D341Med (cell line): ENCODE results near the gene DCC.
"Not testable (repeated sequence)": the region's sequence is repeated elsewhere in the genome, so short reads cannot be mapped to it uniquely, and the experiment has no call there.

ENCODE experiments used
- DNase-seq: peaks from one replicate; pipeline ENCODE4 v3.0.0; 2012; ENCODE audit warnings: low spot score

The DCC gene

DNA sequence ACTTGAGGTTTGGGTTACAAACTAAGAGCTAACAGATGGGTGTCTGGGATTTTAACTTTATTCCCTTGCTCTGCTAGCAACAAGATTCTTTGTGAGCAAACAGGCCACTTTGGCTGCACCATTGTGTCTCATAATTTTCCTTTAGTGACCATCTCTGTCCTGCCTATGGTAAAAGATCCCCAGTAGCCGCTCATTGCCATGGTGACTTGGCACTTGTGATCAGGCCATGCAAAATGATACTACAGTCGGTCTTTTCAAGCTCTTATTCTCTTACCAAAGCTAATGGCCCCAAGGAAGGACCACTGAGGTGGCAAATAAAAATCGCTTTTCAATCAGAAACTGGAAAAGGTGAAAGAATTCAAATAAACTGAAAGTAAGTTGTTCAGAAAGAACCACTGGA, 1047.6 kb downstream of the DCC start:
- DNase-seq = no peak

DNA sequence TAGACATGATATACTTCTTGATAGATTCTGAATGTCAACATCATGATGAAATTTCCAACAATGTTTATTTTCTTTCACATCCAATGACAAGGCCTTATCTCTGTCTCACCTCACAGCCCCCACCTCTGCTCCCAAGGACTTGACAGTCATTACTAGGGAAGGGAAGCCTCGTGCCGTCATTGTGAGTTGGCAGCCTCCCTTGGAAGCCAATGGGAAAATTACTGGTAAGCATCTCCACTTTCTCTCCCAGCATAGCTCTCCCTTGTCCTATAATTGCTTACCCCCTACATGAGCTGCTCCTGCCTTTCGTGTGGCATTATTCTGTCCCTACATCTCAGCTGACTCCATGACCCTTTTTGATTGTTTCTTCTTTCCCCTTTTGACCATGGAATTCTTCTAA, 1062.7 kb downstream of the DCC start:
- no peak for DNase-seq

DNA sequence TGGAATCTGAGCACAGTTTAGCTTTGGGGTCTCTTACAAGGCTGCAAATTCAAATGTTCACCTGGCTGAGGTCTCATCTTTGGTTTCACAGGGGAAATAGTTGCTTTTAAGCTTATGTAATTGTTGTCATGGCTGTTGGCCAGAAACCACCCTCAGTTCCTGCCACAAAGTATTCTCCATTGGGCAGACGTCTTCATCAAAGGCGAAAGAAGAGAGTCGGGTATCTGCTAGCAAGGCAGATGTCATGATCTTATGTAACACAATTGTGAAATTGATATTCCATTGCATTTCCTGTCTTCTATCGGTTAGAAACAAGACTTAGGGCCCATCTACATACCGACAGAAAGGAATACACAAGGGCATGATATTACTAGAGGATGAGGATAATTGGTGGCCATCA, 1068.3 kb downstream of the DCC start:
- no peak for DNase-seq

DNA sequence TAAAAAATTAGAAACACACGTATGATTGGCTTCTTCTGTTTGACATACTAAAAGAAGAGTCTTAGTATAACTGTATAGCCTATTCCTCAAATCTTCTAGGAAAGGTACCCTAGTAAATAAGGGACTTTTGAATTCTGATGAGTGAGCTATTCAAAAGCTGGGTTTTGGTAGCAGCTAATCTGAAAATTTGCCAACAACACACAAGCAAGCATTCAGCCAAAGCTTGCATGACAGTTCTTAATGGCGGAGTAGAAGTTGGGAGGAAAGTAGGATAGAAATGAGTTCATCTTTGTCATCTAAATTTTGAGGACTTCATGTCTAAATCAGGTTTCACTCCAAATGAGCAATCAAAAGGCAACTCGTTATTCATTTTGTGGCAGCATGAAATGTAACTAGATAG, 1071.5 kb downstream of the DCC start:
- DNase-seq = no peak

DNA sequence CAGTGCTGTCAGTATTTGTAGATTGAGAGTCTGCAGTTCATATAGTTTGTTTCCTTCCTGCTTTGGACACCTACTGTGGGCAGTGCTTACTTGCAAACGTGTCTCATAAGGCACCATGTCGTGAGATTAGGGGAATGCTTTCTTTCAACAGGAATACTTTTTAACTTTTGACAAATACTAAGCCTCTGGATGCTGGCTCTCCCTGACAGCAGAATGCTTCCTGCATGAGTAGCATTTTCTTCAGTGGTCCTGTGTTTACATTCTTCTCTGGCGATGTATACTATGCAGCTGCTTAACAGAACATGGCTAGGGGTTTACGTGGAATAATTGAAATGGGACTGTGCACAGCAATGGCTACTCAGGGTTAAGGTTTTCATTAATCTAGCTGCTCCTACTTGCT, 1077.0 kb downstream of the DCC start:
- no peak for DNase-seq

DNA sequence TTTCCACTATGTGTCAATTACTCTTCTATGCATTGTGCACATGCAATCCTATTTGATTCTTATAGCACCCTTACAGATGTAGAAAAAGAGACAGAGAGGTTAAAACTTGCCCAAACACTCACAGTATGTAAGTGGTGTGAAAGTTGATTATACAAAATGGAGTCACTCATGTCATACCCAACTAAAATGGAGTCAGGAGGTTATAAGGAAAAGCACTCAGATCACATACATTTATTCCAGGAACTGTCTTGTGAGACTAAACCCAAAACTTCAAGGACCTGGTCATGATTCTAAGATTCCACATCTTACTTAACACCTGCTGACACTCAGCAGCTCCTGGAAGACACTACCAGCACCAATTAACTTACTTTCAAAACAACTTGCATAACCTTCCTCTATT, 1081.9 kb downstream of the DCC start:
- no peak for DNase-seq

DNA sequence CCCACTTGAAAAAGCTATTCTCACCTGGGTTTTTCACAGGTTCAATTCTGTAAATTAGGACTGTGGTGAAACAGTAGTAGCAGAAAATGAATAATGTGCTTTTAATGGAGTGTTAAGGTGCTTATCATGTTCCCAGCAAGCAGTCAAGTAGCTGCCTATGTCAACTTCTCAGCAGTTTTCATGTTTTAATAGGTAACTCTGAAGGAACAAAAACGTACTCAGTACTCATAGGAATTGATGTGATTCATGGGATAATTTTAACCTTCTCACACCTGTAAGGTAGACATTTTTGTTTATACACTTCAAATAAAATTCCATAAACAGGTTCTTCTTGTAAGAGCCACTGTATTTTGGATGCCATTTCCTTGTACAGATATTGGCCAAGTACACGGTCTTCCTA, 1082.9 kb downstream of the DCC start:
- DNase-seq = no peak

DNA sequence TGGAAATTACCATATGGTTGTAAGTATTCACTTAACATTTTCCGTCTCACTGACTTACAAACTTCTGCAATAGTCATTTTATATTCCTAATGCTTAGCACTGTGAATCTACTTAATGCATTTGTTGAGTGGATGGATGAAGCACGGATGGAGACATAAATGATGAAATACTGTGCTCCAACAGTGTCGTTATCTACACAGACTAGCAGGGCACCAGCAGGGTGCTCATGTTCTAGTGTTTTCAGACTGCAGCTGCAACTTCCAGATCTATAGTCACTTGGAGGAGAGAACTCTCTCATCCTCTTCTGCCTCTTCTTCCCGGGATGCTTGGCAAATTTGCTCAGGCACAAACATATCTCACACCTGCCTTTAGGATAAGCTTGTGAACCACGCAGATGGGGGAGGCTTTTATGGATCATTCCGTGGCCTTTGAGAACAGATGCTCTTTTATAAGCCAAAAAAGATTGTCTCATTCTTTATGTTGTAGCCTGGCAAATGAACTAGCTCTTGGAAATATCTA, 1086.7 kb downstream of the DCC start:
- DNase-seq = no peak

DNA sequence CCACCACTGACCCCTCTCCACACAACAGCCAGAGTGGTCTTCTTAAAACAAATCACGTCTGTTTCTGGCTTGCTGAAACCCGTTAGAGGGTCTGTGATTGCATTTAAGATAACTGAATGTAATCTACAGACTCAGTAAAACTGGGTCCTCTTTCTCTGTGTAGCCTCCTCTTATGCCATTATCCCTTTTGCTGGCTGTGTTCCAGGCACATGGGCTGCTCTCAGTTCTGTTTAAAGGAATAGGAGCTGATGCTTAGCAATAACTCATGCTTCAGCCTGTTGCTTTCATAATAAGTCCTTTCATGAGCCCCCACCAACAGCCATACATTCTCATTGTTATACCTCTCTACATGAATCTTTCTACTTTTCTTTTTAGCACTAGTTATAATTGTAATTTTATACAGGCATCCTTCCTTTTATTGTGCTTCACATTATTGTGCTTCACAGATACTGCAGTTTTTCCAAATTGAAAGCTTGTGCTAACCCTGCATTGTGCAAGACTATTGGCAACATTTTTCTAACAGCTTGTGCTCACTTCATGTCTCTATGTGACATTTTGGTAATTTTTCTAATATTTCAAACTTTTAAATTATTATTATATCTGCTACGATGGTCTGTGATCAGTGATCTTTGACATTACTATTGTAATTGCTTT, 1101.9 kb downstream of the DCC start:
- DNase-seq = no peak

DNA sequence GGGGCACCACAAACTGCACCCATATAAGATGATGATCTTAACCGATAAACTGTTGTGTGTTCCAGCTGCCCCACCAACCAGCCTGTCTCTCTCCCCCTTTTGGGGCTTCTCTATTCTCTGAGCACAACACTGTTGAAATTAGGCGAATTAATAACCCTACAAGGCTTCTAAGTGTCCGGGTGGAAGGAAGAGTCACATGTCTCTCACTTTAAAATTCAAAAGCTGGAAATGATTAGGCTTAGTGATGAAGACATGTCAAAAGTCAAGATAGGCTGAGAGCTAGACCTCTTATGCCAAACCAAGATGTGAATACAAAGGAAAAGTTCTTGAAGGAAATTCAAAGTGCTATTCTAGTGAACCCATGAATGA, 1102.4 kb downstream of the DCC start:
- no peak for DNase-seq

DNA sequence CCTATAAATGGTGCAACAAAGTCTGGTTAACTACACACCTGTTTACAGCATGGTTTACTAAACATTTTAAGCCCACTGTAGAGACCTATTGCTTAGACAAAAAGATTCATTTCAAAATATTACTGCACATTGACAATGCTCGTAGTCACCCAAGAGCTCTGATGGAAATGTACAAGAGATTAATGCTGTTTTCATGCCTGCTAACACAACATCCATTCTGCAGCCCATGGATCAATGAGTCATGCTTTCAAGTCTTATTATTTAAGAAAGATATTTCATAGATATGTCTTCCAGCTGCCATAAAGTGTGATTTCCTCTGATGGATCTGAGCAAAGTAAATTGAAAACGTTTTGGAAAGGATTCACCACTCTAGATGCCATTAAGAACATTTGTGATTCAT, 1103.3 kb downstream of the DCC start:
- no peak for DNase-seq

DNA sequence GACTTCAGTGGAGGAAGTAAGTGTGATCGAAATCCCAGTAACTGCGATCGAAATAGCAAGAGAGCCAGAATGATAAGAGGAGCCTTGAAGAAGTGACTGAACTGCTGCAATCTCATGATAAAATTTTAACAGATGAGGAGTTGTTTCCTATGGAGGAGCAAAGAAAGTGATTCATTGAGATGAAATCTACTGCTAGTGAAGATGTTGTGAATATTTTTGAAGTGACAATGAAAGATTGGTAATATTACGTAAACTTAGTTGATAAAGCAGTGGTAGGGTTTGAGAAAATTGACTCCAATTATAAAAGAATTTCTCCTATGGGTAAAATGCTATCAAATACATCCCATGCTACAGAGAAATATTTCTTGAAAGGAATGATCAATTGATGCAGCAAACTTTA, 1103.8 kb downstream of the DCC start:
- DNase-seq = no peak

DNA sequence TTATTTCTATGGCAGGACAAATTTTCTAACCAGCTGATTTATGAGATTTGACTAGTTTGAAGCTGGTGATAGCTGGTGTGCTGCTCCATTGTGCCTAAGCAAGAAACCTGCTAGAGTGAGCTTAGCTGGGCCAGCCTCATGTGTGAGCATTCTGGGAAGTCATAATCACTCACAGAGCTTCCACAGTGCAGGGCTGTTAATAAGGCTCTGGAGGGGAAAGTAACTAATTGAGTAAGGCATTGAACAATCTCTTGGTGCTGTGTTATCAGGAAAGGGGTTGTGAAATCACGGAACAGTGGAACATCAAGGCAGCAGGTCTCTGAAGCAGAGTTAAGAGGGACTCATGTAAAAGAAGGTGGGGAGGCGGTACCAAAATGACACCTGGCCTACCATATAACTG, 1111.9 kb downstream of the DCC start:
- DNase-seq = no peak

DNA sequence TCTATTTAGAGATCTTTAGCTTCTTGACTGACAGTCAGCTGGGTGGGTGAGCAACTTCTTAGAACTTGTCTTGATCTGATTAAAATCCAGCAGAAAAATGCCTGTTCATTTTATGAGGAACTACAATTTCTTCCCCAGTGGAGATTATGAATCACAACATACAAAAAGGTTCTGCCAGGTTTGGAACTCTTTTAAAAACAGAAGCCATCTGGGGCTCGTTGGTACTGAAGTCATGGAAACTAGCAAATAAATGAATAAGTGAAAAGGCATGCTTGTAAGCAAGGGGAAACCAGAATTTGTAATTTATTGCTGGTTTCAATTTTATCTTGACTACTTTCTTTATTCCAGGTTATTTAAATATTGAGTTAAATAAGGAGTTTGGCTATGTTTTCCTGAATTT, 1117.1 kb downstream of the DCC start:
- DNase-seq = no peak

DNA sequence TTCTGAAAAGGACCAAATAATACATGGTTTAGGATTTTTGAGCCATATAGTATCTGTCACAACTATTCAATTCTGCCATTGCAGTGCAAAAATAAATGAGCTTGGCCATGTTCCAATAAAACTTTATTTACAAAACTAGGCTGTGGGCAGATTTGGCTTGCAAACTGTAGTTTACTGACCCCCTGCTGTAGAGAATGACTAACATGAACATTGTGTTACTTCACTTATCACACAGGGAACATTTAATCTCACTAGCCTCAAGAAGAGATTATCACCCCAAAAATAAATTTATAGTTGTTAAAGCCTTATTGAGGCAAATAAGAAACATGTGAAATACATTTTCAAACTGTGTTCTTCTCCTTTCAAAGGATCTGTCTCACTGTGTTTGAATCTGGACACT, 1118.3 kb downstream of the DCC start:
- no peak for DNase-seq

DNA sequence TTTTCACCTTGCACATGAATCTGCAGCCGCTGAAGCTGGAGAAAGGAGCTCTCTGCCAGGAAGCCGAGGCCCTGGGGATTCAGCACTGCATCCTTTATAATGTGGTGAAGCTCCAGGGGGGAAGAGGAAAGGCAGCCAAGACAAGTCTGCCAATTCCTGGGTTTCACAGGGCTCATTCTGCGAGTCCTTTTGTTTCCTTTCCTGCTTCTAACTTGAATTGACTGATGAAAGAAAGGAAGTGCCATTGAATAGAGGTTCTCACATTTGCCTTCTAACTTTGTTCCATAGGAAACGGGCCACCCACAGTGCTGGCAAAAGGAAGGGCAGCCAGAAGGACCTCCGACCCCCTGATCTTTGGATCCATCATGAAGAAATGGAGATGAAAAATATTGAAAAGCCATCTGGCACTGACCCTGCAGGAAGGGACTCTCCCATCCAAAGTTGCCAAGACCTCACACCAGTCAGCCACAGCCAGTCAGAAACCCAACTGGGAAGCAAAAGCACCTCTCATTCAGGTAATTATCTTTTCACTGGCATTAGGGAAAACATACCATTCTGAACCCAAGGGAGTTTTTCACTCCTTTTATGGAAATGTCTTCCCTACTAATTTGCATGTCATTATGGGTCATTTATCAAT, 1119.1 kb downstream of the DCC start:
- no peak for DNase-seq

DNA sequence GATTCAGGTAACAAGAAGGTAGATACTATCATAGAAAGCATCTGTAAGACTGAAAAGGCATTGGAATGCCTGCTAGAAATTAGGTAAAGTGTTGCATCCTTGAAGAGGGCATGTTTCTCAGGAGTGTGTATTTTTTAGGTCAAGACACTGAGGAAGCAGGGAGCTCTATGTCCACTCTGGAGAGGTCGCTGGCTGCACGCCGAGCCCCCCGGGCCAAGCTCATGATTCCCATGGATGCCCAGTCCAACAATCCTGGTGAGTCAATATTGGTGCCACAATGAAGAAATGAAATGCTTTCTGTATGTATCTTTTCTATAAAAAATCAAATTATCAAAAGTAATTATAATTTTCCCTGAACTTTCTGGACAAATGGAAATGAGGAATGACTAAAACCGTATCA, 1127.8 kb downstream of the DCC start:
- no peak for DNase-seq

DNA sequence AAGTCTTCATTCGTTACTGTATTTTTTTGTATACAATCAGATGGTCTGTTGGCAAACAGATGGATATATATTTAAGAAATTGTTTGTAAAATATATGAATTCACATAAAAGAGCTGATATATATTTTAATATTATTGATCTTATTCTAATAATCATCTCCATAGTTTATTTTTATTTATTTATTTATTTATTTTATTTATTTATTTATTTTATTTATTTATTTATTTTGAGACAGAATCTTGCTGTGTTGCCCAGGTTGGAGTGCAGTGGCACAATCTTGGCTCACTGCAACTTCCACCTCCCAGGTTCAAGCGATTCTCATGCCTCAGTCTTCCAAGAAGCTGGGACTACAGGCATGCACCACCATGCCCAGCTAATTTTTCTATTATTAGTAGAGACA, 1128.2 kb downstream of the DCC start:
- not testable (repeated sequence) for DNase-seq

DNA sequence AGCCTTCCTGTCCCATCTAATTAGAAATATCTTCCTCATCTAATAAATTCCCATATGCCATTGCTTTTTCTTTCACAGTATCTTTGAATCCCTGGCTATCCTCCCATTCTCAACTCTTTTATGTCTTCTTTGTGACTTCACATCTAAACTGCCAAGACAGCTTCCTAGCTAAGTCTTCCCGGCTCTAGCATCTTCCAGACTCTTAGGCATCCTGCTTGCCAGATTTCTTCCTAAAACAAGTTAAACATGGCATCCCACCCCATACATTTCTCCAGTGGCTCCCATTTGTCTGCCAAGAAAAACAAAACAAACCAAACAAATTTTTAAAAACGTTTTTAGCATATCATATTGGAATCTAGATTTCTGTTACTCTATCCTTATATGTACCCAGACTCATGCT, 1132.5 kb downstream of the DCC start:
- DNase-seq = no peak

DNA sequence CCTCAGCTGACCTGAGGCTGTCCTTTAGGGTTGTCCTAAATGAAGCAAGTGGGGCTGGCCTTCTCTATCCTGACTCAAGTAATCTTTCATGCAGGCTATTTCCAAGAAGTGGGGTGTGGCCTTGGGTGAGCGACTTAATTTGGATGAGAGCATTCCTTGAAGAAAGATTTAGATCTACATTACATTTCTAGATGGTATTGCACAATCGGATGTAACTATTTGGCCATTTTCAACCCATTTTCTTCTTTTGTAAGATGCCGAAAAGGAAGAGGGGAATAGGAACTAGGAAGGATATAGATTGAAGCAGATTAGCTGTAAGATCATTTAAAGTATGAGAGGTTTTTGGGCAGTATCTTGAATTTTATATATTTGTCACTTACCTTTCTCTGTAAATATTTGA, 1138.2 kb downstream of the DCC start:
- DNase-seq = no peak

DNA sequence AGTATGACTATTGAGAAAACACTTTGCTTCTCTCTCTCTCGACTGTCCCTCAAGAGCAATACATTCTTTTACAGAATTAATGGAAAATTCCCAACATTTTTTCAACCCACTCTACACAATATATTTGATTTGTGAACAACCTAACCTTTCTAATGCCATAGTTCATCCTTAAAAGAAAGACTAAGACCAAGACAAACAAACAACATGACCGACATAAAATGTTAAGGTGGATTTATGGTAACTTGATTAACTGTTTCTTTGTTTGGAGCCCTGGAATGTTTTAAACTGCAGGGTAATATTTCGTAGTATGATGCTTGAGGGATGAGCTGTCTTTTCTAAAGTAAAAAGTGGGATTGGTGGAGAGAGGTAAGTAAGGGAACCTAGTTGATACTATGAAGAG, 1146.3 kb downstream of the DCC start:
- no peak for DNase-seq

DNA sequence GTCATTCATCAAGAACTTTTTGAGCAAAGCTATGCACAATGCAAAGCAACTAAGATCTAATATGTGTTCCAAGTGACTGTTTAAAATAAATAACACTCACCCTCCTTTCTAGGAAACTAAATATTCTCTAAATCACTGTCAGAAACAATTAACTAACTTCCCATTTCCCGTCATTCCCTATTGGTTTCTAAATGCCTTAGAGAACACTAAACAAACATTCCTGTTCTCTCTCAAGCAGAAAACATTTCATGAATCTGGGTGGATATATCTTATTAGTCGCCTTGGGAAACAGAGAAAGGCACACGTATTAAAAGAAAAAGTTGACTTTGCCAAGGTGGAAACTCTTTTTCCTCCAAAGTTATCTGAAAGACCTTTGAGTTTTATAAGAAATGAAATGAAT, 1149.3 kb downstream of the DCC start:
- DNase-seq = no peak

DNA sequence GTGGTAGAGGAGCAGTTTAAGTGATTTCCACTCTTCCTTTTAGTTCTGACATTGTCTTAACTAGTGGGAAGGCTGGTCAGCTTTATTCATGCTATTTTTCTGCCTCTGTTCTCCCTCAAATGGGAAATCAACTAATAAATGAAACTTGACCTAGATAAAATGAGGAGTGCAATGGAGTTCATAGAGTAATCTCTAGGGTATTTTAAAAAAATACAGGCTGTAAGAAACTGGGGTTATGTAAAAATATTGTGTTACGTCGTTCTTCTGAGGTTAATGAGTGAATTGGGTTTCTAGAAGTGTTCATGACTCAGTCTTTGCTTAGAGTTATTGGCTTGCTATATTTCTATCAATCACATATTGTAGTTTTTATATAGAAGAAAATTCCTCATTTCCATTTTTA, 1150.0 kb downstream of the DCC start:
- no peak for DNase-seq

DNA sequence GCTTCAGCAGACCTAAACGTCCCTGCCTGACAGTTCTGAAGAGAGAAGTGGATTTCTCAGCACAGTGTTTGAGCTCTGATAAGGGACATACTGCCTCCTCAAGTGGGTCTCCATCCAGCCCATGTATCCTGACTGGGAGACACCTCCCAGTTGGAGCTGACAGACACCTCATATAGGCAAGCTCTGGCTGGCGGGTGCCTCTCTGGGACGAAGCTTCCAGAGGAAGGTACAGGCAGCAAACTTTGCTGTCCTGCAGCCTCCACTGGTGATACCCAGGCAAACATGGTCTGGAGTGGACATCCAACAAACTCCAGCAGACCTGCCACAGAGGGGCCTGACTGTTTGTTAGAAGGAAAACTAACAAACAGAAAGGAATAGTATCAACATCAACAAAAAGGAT, 1156.0 kb downstream of the DCC start:
- DNase-seq = no peak
